ENCODE measurements around the gene LCE3B. TPM values are rescaled to one million over a fixed set of nuclear protein-coding genes. Genes with fewer than 3 reads are reported as not detected.
"Not testable (repeated sequence)": the region's sequence is repeated elsewhere in the genome, so short reads cannot be mapped to it uniquely, and the experiment has no call there.

Gene LCE3B
- total RNA-seq = not detected
- polyA plus RNA-seq = not detected
- long read RNA-seq, donor 1 = 0 reads
- long read RNA-seq, donor 2 = 0 reads

GRCh38 chr1:152613511-152613910 lies at the start of gene LCE3B:
TSS of gene LCE3B (plus strand) at chr1:152613811. CDS start at chr1:152613811, 0 bp downstream.
- no peaks in the 10 kb centered on the region for H3K4me1 ChIP-seq
- DNase-seq (no peak), ATAC-seq (no peak)
- peaks cover 9% of the 10 kb centered on the region for H3K9me3 ChIP-seq
- WGBS, 3 donors = 79 to 89% methylated on average over 1 of the region's 1 CpG; no CpG with 5 or more reads in 1 of the 3 donors
- no peak within 1 kb of the TSS for H3K4me3 ChIP-seq
- no peak within 1 kb of the TSS for H3K27ac ChIP-seq
- no peak for TF ChIP-seq CTCF (IDR thresholded peaks at IDR 0.05)
- no peaks in the 10 kb centered on the region for H3K27me3 ChIP-seq (ENCODE audit: insufficient read depth in 3 of 3, low read length in 2 of 3)
- no peaks in the 10 kb centered on the region for H3K36me3 ChIP-seq (ENCODE audit: insufficient read depth in 1 of 2, low read depth in 1 of 2)
- intact Hi-C loops (cut with DNase I) = no loop called here

GRCh38 chr1:152565115-152565514 lies 48.5 kb upstream of the LCE3B start:
- DNase-seq (no peak), ATAC-seq (no peak)
- Histone ChIP-seq H3K9me3 (peaks cover 11% of the 10 kb centered on the region), H3K27ac (no peak overlapping the region), H3K36me3 (ENCODE audit: insufficient read depth in 1 of 2, low read depth in 1 of 2) (no peaks in the 10 kb centered on the region), H3K4me3 (no peak overlapping the region), H3K27me3 (ENCODE audit: insufficient read depth in 3 of 3, low read length in 2 of 3) (no peaks in the 10 kb centered on the region), H3K4me1 (no peaks in the 10 kb centered on the region)
- TF ChIP-seq CTCF (IDR thresholded peaks at IDR 0.05) = no peak
- 63 to 79% (median 73%) methylated on average over 2 of the region's 2 CpGs for WGBS, 3 donors
- intact Hi-C loops (cut with DNase I) = no loop called here

GRCh38 chr1:152565535-152566215 lies 47.9 kb upstream of the LCE3B start:
- DNase-seq (no peak), ATAC-seq (no peak)
- H3K27me3 ChIP-seq (ENCODE audit: insufficient read depth in 3 of 3, low read length in 2 of 3) = no peaks in the 10 kb centered on the region
- no peak overlapping the region for H3K4me3 ChIP-seq
- 72 to 83% (median 81%) methylated on average over 7 to 14 of the region's 14 CpGs for WGBS, 3 donors
- no peaks in the 10 kb centered on the region for H3K4me1 ChIP-seq
- H3K9me3 ChIP-seq = peaks cover 11% of the 10 kb centered on the region
- H3K27ac ChIP-seq = no peak overlapping the region
- H3K36me3 ChIP-seq (ENCODE audit: insufficient read depth in 1 of 2, low read depth in 1 of 2) = no peaks in the 10 kb centered on the region
- intact Hi-C loops (cut with DNase I) = no loop called here
- no peak for TF ChIP-seq CTCF (IDR thresholded peaks at IDR 0.05)

GRCh38 chr1:152566681-152567080 lies 46.9 kb upstream of the LCE3B start, which contains the start of gene LCE3E:
TSS of gene LCE3E (minus strand) at chr1:152566780. CDS start at chr1:152566208, 572 bp downstream.
- no peak for ATAC-seq
- H3K27ac ChIP-seq = no peak within 1 kb of the TSS
- no peaks in the 10 kb centered on the region for H3K4me1 ChIP-seq
- 75 to 90% (median 76%) methylated on average over 1 of the region's 1 CpG for WGBS, 3 donors
- H3K9me3 ChIP-seq = peaks cover 11% of the 10 kb centered on the region
- no peak within 1 kb of the TSS for H3K4me3 ChIP-seq
- no peak for TF ChIP-seq CTCF (IDR thresholded peaks at IDR 0.05)
- H3K36me3 ChIP-seq (ENCODE audit: insufficient read depth in 1 of 2, low read depth in 1 of 2) = no peaks in the 10 kb centered on the region
- H3K27me3 ChIP-seq (ENCODE audit: insufficient read depth in 3 of 3, low read length in 2 of 3) = no peaks in the 10 kb centered on the region
- intact Hi-C loops (cut with DNase I) = no loop called here
- no peak for DNase-seq

GRCh38 chr1:152577168-152577567 lies 36.4 kb upstream of the LCE3B start:
- Histone ChIP-seq H3K36me3 (ENCODE audit: insufficient read depth in 1 of 2, low read depth in 1 of 2) (no peaks in the 10 kb centered on the region), H3K4me3 (no peak overlapping the region), H3K4me1 (no peaks in the 10 kb centered on the region), H3K27ac (no peak overlapping the region), H3K9me3 (no peaks in the 10 kb centered on the region), H3K27me3 (ENCODE audit: insufficient read depth in 3 of 3, low read length in 2 of 3) (no peaks in the 10 kb centered on the region)
- WGBS, 3 donors = 71 to 83% (median 79%) methylated on average over 2 of the region's 2 CpGs
- no peak for TF ChIP-seq CTCF (IDR thresholded peaks at IDR 0.05)
- ATAC-seq (no peak), DNase-seq (no peak)
- intact Hi-C loops (cut with DNase I) = no loop called here

DNA sequence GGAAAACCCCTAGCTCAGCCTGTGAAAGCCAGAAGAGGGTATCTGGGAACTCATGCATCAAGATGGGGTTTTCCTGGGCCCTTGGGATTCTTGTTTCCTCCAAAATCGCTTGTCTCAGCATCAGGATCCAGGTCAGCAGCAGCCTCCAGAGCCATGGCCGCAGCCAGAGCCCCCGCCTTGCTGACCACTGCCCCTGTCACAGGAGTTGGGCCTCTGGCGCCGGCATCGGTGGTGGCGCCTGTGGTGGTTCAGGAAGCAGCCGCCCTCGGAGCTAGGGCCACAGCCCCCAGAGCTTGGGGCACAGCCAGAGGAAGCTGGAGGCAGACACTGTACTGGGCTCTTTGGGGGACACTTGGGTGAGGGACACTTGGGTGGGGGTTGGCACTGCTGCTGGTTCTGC lies 34.1 kb upstream of the LCE3B start:
- H3K27me3 ChIP-seq (ENCODE audit: insufficient read depth in 3 of 3, low read length in 2 of 3); H3K4me1 ChIP-seq; H3K9me3 ChIP-seq; ATAC-seq; H3K27ac ChIP-seq; H3K36me3 ChIP-seq (ENCODE audit: insufficient read depth in 1 of 2, low read depth in 1 of 2); intact Hi-C loops (cut with DNase I); H3K4me3 ChIP-seq; DNase-seq: not testable (repeated sequence)
- WGBS, 3 donors = 79 to 90% (median 87%) methylated on average over 2 to 9 of the region's 9 CpGs
